GM21737 (cell line): ENCODE data around the gene CLRN3.

Experiments used
- ATAC-seq: cut with Tn5 transposase; IDR thresholded peaks from one replicate; pipeline ENCODE4 v1.9.1; 2021; ENCODE audit warnings: mild to moderate bottlenecking, moderate library complexity; ENCODE audit not compliant: unreplicated experiment

Gene CLRN3

DNA sequence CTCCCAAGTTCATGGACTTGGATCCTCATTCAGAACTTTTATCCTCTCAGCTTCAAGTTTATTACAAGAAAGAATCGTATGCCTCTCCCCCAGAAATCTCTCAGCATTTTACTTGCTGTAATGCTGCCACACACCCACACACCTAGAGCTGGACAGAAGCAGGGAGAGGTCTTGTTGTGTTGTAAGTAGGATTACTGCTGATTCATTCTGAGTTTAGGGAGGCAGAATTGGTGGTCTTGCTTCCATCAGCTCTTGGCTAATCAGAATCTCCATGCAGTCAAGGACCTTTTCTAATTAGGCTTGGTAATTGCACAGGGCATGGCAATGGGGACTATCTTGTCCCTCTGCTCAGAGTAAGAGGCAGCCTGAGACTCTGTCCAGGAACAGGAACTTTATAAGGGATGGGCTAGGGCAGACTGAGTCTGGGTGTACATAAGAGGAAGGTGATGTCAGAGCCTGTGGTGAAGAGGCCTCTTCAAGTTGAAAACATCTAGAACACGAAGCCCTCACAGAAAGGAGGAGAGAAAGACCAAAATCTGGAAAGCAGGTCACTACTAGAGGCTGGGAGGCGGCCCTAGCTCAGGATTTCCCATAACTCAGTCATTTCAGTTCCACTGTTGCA lies 7.1 kb upstream of the CLRN3 start:
- no peak for ATAC-seq

DNA sequence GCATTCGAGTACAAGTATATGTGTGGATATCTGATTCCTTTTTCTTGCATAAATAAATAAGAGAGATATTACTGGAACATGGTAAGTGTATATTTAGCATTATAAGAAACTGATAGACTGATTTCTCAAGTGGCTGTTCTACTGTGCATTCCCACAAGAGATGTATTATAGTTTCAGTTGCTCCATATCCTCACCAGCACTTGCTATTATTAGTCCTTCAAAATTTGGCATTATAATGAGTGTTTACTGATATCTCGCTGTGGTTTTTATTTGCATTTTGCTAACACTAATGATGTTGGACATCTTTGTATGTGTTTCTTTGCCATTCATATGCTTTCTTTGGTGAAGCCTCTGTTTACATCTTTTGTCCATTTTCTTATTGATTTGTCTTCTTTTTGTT lies 4.4 kb upstream of the CLRN3 start:
- ATAC-seq: no peak

DNA sequence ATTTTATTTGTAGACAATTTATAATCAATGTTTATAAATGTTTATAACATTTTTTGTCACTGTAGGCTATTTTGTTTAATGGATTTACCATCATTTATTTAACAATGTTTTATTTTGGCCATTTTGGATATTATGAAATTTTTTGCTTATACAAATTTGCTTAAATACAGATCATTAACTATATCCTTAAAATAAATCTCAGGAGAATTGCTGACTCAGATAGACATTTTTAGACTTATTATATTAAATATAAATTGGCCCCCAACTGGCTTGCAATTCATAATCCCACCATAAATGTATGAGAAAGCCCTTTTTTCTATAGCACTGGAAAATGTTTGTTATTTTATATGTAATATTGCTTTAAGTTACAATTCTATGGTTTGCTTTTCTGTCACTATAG lies 3.8 kb upstream of the CLRN3 start:
- ATAC-seq: no peak

DNA sequence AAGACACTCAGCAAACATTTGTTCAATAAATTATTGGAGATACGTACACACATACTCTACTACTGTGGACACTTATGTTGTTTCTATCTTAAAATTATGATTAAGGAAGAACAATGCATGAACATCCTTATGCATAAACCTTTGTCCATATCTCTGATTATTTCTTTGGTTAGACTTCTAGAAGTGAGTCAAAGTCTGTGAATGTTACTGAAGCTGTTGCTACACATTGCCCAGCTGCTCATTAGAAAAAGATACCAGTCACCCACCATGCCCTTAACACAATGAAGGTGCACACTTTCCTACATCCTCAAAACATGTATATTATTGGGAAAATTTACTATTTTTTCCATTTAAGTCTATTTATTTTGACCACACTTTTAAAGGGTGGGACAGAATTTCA lies 1.4 kb upstream of the CLRN3 start:
- ATAC-seq: no peak

DNA sequence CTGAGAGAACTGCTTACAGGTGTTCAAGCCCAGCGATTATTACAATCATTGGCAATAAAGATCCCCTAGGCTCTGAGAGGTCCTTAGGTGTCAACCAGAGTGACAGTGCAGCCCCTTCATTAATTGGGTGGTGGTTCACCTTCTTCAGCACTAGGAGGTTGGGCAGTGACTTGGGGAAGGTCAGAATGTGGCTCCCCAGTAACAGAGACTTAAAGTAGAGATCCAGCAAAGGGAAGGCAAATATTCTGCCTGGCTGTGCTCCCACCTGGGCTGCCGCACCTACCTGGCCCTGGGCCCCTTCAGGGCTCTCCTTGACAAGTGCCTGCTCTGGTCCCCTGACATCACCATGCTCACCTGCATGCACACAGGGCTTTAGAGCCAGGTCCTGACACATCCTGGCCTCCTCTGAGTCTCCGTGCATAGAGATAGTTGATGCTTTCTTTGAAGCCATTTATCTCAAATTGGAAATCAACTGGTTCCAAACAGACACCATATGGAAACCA lies 1.9 kb downstream of the CLRN3 start:
- ATAC-seq: no peak

DNA sequence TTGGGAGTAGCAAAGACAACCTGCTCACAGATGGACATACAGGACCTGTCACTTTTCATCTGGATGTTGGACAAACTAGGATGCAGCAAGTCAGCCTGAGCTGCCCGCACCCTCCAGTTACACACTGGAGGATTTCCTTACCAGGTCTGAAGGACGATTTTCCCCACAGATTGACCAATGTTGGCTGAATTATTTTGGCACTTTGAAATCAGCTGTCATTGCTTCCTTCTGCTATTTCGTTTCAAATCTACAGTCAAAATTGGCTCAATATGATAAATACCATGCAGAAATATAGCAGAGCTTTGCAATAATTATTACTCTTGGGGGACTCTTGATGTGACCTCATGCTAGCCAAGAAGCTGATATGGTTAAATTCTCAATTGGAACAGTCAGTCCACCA lies 2.5 kb downstream of the CLRN3 start:
- ATAC-seq: no peak

DNA sequence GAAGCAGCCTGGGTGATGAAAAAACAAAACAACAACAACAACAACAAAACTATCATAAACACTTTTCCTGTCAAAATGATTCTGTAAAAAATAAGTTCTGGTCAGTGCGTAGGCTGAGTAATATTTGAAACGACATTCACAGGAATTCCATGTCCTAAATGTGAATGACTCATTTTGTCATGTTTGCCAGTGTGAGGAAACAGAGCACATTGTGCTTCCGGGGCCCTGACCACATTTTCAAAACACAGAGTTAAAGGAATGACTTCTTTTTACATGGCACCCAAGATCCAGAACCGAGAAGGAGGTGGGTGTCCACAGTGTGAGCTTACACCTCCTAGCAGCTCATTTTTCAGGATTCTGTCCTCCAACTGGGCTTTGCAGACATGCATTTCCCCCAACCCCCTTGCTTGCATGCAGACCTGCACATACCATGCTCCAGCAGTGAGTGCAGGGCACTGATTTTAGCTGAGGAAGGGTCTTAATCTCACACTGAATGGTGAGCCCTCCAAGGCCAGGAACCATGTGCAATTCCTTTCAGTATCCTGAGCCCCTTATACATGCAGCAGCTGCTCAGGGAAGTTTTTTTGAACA lies 3.0 kb downstream of the CLRN3 start:
- ATAC-seq: no peak

DNA sequence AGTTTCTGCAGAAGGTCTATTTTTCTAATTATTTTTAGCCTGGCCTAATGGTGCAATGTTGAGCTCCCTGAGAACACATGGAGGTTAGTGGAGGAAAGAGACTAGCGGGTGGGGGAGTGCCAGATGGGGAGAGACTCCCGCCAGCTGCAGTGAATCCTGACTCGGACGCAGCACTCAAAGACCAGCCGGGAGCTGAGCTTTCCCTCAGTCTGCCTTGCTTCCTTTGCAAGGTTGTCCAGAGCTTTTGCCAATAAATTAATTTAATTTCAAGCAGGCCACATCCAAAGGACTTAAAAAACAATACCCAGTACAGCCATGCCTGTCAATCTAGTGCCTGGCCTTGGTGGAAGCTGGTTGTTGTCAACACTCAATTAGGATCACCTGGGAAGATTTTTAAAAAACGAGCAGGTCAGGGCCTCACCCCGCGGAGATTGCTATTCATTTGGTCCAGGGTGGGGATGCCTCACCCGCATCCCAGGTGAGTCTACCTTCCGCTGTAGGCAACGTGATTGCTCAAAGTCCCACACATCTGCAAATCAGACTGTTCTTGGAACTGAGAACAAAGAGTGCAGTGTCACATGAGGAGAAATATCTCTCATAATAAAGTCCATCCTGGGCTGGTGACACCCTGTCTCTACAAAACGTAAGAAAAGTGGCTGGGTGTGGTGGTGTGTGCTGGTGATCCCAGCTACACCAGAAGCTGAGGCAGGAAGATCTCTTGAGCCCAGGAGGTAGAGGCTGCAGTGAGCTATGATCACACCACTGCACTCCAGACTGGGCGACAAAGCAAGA lies 4.0 kb downstream of the CLRN3 start:
- ATAC-seq: no peak

DNA sequence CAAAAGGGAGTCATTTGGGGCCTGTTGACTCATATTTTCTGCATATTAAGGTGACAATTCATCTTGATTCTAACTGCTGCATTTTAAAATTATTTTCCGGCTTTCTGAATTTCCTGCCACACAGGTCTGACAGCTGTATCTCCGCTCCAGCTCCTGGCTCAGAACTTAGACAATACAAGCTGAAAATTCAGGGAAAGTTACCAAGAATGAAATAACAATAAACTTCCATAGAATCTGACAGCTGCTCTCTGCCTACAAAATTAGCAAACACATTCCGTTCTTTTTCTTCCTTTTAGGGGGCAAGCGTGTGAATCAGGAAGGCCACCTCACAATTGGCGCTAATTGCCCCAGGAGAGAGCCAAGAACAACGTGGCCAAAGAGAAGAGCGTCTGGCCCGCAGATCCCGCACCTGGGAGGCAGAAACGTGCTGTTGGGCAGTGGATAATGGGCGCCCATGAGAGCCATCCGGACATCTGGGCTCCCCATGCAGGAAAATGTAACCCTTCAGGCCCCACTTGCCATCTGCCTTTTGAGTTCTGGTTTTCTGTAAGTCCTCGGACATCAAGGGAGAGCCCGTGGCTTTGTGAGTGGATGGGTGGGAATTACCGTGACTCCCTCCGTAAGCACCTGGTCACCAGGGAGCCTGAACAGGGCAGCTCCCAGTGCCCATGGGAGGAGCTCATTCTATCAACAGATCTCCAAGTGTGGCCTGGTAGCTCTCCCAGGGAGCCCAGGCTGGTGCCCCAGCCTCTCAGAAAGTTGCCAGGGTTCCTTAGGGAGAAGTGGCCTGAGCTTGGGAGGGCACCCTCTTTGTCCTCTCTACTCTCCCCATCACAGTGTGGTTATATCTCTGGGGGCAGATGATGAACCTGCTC lies 5.0 kb downstream of the CLRN3 start:
- ATAC-seq: no peak

DNA sequence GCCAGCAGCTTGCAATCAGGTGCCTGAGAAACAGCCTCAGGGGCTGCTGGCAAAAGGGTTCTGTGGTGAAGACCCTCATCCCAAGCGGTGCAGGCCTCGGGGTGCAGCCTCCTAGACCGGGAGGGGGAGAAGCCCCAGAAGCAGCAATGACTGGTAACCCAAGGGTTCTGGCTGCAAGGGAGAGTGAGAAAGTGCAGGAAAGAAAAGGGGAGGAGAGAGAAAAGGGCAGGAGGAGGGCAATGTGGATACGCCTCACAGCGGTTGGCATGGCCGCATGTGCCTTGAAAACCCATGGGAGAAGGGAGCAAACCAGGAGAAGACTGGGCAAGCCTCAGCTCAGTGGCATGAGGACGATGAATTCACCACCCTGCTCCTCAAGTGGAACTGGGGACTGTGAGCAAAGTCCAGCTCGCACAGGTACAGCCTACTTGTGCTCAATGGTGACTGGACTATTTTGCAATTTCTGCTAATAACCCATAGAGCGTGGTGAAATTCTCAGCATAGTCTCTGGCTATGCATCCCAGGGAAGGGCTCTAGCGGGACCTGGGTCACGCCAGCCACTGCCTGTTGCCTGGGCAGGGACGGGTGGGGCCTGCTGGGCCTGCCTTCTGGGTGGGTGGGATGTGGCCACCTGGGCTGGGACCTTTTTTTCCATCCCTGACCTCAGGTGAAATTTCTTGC lies 6.2 kb downstream of the CLRN3 start:
- ATAC-seq: no peak

DNA sequence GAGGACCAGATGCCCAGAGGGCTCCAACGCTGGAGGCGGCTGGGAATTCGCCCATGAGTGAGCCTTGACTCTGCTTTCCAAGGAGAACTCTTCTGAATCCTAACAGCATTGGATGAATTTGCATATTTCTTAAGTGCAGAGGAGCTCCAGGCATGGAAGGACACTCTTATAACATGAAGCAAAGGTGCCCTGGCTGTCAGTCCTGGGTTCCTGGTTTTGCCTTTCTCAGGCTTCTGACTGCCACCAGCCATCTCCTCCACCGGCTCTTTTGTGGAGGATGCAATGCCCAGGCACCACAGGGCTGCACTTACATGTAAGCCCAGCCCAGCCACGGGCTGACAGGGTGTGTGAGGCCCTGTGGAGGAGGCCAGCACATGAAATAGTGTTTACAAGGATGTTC lies 8.2 kb downstream of the CLRN3 start:
- ATAC-seq: no peak

DNA sequence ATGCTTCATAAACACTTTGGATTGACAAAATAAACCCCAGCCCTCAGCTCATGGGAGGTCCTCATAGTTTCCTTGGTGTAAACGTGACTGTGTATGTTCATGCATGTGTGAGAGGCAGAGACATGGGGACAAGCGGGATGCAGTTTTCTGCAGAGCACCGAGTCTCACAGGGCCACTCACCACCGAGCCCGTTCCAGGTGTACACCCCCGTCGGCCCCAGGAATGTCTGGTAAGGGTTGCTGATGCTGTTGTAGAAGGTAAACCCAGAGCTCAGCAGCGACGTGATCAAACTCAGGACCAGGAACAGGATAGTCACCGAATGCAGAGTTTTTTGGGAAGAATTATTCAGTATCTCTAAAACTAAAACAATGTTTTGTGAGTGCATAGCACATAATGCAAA lies 9.2 kb downstream of the CLRN3 start:
- no peak for ATAC-seq

DNA sequence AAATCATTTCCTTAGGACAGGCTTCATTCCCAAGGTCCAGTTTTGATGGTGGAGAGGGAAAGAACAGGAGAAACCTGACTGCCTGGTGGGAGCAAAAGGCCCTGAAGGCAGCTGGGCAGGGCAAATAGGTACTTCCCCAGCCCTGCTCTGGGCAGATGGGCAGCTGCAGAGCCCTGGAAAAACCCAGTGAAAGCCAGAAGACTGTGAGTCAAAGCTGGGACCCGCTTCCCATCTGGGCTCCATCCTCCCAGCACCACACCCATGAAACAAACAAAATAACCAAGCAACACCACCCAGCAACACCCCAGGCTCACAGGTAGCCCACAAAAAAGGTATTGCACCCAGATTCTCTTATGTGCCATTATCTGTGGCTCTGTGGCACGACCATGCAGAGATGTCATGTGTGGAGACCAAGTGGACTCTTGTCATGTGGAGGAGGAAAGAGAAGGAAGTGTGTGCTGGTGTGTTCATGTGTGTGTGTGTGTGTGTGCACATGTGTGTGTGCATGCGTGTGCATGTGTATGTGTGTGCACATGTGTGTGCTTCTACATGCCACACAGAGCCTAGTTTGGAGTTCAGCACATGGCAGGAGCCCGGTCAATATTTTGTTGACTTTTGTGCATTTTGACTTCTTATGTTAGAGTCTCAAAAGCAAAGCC lies 9.8 kb downstream of the CLRN3 start:
- no peak for ATAC-seq

DNA sequence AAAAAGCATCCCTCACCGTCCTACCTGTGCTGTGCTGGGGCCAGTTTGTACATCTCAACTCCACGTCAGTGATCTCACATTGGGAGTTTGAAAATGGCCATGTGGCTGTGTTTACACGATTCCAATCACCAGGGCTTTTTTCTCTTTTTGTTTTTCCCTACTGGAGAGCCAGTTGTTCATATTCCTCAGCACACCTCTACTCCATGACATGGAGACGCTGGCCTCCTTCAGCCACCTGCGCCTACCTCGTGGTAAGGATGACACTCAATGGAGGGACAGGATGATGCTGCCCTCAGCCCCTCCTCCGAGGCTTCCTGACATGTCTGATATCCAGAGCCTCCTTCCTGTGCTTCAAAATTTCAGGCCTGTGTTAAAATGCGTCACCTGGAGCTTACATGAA lies 10.3 kb downstream of the CLRN3 start:
- ATAC-seq: no peak

DNA sequence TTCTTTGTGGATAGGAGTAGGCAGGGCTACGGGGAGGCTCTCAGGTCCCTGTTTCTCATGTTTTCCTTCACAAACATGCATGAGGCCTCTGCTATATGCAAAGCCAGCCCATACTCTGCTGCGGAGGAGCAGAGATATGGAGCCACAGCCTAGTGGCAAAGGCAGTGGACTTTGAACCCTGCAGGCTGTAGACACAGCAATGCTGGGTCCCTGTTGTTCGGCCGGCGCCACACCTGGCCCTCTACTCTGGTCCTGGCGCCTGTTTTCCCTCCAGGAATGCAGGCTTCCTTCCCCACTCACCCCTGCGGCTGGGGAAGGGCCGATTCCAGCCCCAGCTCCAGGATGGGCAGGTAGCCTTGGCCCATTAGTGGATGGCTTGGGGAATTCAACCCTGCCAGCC lies 11.5 kb downstream of the CLRN3 start:
- no peak for ATAC-seq

DNA sequence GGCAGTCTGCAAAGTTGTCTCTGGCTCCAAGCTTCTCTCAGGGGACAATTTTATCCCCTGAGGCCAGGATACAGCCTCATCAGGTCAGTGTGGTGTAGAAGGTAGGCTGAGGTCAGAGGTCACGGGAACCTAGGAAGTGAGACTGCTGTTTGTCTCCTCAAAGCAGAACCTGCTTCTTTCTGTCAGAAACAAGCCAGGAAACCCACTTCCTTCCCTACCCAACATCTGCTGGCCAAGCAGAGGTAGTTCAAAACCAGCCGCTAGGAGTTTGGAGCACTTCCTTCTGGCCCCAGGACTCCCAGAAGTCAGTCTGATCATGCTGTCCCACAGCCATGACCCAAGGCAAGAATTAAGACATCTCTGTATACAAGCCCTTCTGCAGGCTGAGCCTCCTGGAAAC lies 12.2 kb downstream of the CLRN3 start:
- no peak for ATAC-seq

DNA sequence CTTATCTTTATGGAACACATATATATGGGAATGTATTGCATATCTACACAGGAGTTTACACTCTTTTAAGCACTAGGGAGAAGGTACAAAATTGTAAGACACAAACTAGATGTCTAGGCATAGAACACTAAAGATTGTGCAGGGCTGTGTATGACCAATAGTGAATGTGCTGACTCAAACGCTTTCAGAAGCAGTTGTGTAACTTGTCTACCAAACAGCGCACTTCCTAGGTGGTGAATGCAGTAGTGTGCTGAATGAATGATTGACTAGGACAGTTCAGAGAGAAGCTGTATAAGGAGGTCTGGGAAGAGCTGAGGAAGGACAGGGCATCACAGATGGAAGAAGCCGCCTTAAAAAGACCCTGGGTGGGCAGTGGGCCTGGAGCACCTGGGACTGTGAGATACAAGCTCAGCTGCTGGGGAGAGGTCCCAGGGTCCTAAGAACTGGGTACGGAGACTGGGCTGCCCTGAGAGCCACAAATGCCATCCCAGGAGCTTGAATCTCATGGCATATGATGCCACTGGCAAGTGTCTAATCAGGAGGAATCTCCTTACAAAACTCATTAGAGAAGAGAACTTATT lies 14.2 kb downstream of the CLRN3 start:
- ATAC-seq: no peak

DNA sequence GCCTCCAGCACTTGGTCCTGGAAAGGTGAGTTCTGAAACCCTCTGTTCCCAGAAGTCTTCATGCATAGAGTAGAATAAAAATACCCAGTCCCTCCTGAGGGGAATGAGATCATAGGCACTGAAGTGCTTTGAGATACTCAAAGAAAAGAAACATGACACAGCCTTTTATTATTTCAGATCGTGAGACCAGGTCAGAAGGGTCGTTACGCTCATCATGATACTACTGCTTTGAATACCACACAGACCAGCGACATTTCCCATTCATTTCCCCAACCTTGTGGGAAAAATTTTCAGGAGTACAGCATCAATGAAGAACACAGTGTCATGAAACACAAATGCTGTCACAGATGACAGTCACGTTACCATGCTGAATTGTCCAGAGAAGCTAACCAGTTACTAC lies 15.0 kb downstream of the CLRN3 start:
- ATAC-seq: no peak

DNA sequence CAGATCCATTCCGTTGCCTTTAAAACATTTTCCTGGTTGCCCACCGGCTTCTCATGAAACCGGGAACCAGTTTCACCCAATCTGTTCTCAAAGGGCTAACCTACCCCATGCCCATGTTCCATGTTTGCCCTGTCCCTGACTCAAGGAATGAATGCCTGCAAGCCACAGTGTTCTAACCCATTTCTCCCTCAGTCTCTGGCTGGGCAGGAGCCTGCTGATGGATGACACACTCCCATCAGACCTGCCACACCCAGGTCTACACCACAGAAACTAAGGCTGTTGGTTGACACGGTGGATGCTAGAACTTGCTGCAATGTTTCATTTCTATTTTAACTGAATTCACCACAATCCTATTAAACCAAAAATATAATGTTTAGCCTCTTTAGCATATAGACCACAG lies 15.6 kb downstream of the CLRN3 start:
- no peak for ATAC-seq

DNA sequence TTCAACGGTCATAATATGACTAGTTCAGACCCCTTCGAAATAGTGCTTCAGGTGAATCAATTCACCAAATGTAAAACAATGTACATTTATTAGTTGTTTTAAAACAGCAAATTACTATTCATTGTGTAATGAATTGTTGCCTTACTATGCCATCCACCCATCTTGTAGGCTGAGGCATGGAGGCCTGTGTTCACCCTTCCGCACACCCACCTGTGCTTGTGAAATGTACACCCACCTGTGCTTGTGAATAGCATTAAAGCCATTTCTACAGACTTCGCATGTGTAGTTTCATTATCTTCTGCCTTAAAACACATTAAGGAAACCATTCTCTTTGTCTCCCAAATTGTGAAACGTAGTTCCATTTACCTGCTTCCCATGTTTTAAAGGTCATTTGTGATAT lies 16.8 kb downstream of the CLRN3 start:
- no peak for ATAC-seq
